Stomach (tissue), 4 donors: Measurements from ENCODE around the gene PTPRD.

Experiments used
- POLR2A ChIP-seq, 4 donors: fragments of 450-650 bp; IDR thresholded peaks; one replicate each; pipeline ENCODE4 v1.6.1; 2016; ENCODE audit warnings: antibody characterized with exemption in 4 of 4, control low read depth in 2 of 4, mild to moderate bottlenecking in 1 of 4, moderate library complexity in 1 of 4
- TF ChIP-seq, protein P1 (sequence below), 7 experiments: fragments of 450-650 bp in 4 of 7; fragments of 200-600 bp in 3 of 7; sonication (generic) in 3 of 7; IDR thresholded peaks; one replicate each; pipeline ENCODE4 v1.5.1; 2016 to 2019; ENCODE audit warnings: antibody characterized with exemption in 7 of 7, control low read depth in 2 of 7, mild to moderate bottlenecking in 1 of 7

- TF ChIP-seq, protein P1, sequence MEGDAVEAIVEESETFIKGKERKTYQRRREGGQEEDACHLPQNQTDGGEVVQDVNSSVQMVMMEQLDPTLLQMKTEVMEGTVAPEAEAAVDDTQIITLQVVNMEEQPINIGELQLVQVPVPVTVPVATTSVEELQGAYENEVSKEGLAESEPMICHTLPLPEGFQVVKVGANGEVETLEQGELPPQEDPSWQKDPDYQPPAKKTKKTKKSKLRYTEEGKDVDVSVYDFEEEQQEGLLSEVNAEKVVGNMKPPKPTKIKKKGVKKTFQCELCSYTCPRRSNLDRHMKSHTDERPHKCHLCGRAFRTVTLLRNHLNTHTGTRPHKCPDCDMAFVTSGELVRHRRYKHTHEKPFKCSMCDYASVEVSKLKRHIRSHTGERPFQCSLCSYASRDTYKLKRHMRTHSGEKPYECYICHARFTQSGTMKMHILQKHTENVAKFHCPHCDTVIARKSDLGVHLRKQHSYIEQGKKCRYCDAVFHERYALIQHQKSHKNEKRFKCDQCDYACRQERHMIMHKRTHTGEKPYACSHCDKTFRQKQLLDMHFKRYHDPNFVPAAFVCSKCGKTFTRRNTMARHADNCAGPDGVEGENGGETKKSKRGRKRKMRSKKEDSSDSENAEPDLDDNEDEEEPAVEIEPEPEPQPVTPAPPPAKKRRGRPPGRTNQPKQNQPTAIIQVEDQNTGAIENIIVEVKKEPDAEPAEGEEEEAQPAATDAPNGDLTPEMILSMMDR (IDR thresholded peaks at IDR 0.05), result no peak
- no peak for TF ChIP-seq POLR2A (IDR thresholded peaks at IDR 0.05)
Measured at GRCh38 chr9:9469271-9469670, 1143.5 kb downstream of the PTPRD start.
